H1 (cell line): Measurements from ENCODE around the gene TFAP2C. TPM values are rescaled to one million over a fixed set of nuclear protein-coding genes. Genes with fewer than 3 reads are reported as not detected.

Source experiments
- CHD7 ChIP-seq: fragments of 300-600 bp; sonication (generic); IDR thresholded peaks from 2 replicates; pipeline ENCODE4 v1.7.1; 2012; ENCODE audit warnings: low read length, moderate library complexity, mild to moderate bottlenecking, inconsistent platforms; ENCODE audit not compliant: insufficient replicate concordance
- CTBP2 ChIP-seq: IDR thresholded peaks from 2 replicates; pipeline ENCODE4 v1.7.0; 2011; ENCODE audit warnings: borderline replicate concordance, mild to moderate bottlenecking, moderate library complexity, mixed read lengths, low read length; ENCODE audit not compliant: insufficient read depth, insufficient read length
- EZH2 ChIP-seq: fragments of 200-600 bp; sonication (generic); IDR thresholded peaks from 2 replicates; pipeline ENCODE4 v1.7.1; 2012; ENCODE audit warnings: low read depth, mild to moderate bottlenecking, moderate library complexity, low read length, inconsistent platforms; ENCODE audit not compliant: severe bottlenecking
- HDAC2 ChIP-seq, 2 experiments: fragments of 300-600 bp in 1 of 2; sonication (generic) in 1 of 2; IDR thresholded peaks; 2 replicates each; pipeline ENCODE4 v1.6.1; 2011 to 2012; ENCODE audit warnings: low read depth in 2 of 2, low read length in 2 of 2, mild to moderate bottlenecking in 2 of 2, moderate library complexity in 2 of 2, borderline replicate concordance in 1 of 2, inconsistent platforms in 1 of 2
- JUND ChIP-seq: IDR thresholded peaks from 2 replicates; pipeline ENCODE4 v1.6.1; 2011; ENCODE audit warnings: mild to moderate bottlenecking, improper control_type of control experiment, low read length
- MAFK ChIP-seq: IDR thresholded peaks from 2 replicates; pipeline ENCODE4 v1.6.1; 2012; ENCODE audit warnings: low read depth, mild to moderate bottlenecking, improper control_type of control experiment, low read length
- NRF1 ChIP-seq: IDR thresholded peaks from 2 replicates; pipeline ENCODE4 v1.6.1; 2011; ENCODE audit warnings: mild to moderate bottlenecking, low read depth, low read length, improper control_type of control experiment
- POU5F1 ChIP-seq: IDR thresholded peaks from 2 replicates; pipeline ENCODE4 v1.6.1; 2011; ENCODE audit warnings: low read depth, mild to moderate bottlenecking, low read length, moderate library complexity
- RBBP5 ChIP-seq: IDR thresholded peaks from 2 replicates; pipeline ENCODE4 v1.7.1; 2012; ENCODE audit warnings: low read depth, mild to moderate bottlenecking, inconsistent platforms, low read length, moderate library complexity, borderline replicate concordance
- polyA plus RNA-seq, 7 experiments: library from polyadenylated mRNA; depleted of rRNA in 3 of 7; stranded (reverse) in 5 of 7; unstranded in 2 of 7; fragments of >200 nt in 5 of 7; fragments of 200-250 nt in 2 of 7; gene quantifications; 1 replicate in 5 of 7; 2 replicates in 1 of 7; 4 replicates in 1 of 7; pipeline versions ENCODE4 v1.2.1 to v1.2.3, GENCODE V29; 2011 to 2013; ENCODE audit warnings: missing spikeins in 2 of 7, mixed read lengths in 2 of 7
- total RNA-seq: library from RNA; stranded (reverse); fragmentation: NEBNext Ultra II Directional; extraction: Animal tissue kit (Norgen Biotek cat#: 25700); gene quantifications from 2 replicates; pipeline ENCODE4 v1.2.1, GENCODE V29; 2021

The TFAP2C gene
- total and polyA plus RNA-seq, 2 of the 8 experiments (the other 6 are each of a cell fraction or from before 2014, with no cell fraction given): 1.7 to 5.8 TPM

- TF ChIP-seq CHD7: no peak
- TF ChIP-seq EZH2: no peak
- TF ChIP-seq RBBP5: no peak
- TF ChIP-seq JUND: peak; percentile 35; the same call in 1 of the 2 replicates
- TF ChIP-seq HDAC2 (IDR thresholded peaks at IDR 0.05; ENCODE audit: borderline replicate concordance in 1 of 2, low read depth in 2 of 2, low read length in 2 of 2): no peak
- no peak for TF ChIP-seq POU5F1
- TF ChIP-seq MAFK: no peak
- TF ChIP-seq NRF1: no peak
- TF ChIP-seq CTBP2: no peak
These were observed 2.6 kb upstream of the TFAP2C start (continued) for GRCh38 chr20:56626367-56627121.
